K562 (cell line): Measurements from ENCODE around the gene POU2AF1. TPM values are rescaled to one million over a fixed set of nuclear protein-coding genes. Genes with fewer than 3 reads are reported as not detected.

Source experiments
- ATAC-seq: fragments of 200-7000 bp; cut with Tn5 transposase; 3 replicates; pipeline ENCODE4 v1.9.1; 2020; ENCODE audit warnings: moderate library complexity
- BruUV-seq: library from RNA; stranded (reverse); fragments of 400-500 nt; replicated peaks from 2 replicates; lab custom pipeline; 2021; lab: Mats Ljungman, UMichigan
- CTCF ChIA-PET: fragments of 300-600 bp; formaldehyde crosslinking; extraction: SDS; loops from one replicate; lab custom pipeline; 2021; ENCODE audit warnings: low intra/inter-chr PET ratio; lab: Yijun Ruan, JAX
- POLR2A ChIA-PET: fragments of 300-600, 350-650 bp; sonication (Branson Sonifier 250); formaldehyde crosslinking; extraction: SDS; loops from one replicate; lab custom pipeline; 2021; ENCODE audit warnings: antibody characterized with exemption, inconsistent platforms; lab: Yijun Ruan, JAX
- DNase-seq, 4 experiments: peaks; one replicate each; pipeline versions ENCODE4 v3.0.0 to v3.0.0-alpha.2; 2011 to 2018; ENCODE audit warnings: low spot score in 3 of 4, mixed read lengths in 3 of 4; ENCODE audit errors: extremely low read depth in 1 of 4
- FAIRE-seq: peaks from 2 replicates; lab custom pipeline; 2011; peaks lifted over from hg19 to GRCh38; lab: Jason Lieb, UNC
- H2AFZ ChIP-seq: 2 replicates; pipeline ENCODE4 v1.6.0; 2011; ENCODE audit warnings: low read depth, low read length, control low read depth, inconsistent platforms
- H3K27ac ChIP-seq: fragments of 200-600 bp; 3 replicates; pipeline ENCODE4 v1.8.0; 2011; ENCODE audit warnings: low read depth, mild to moderate bottlenecking, control low read depth, inconsistent platforms, low read length, moderate library complexity, mixed read lengths; ENCODE audit errors: extremely low read depth
- H3K27me3 ChIP-seq, 2 experiments: fragments of 300-600 bp in 1 of 2; 2 replicates in 1 of 2; 3 replicates in 1 of 2; pipeline versions ENCODE4 v1.6.0 to v1.8.0; 2011; ENCODE audit warnings: inconsistent platforms in 2 of 2, low read length in 2 of 2, mild to moderate bottlenecking in 1 of 2, mixed read lengths in 1 of 2, moderate library complexity in 1 of 2; ENCODE audit not compliant: control insufficient read depth in 2 of 2, insufficient read depth in 2 of 2
- H3K36me3 ChIP-seq: fragments of 300-600 bp; 3 replicates; pipeline ENCODE4 v1.8.0; 2011; ENCODE audit warnings: mild to moderate bottlenecking, low read length, inconsistent platforms; ENCODE audit not compliant: control insufficient read depth, insufficient read depth
- H3K4me1 ChIP-seq, 2 experiments: fragments of 200-600 bp in 1 of 2; replicated peaks in 1 of 2; 2 replicates in 1 of 2; 3 replicates in 1 of 2; pipeline versions ENCODE4 v1.5.1 to v1.8.0; 2011; ENCODE audit warnings: inconsistent platforms in 2 of 2, low read length in 2 of 2, mild to moderate bottlenecking in 1 of 2, mixed read lengths in 1 of 2, moderate library complexity in 1 of 2; ENCODE audit not compliant: control insufficient read depth in 2 of 2, insufficient read depth in 2 of 2
- H3K4me2 ChIP-seq: 2 replicates; pipeline ENCODE4 v1.6.1; 2011; ENCODE audit warnings: low read length, control low read depth, inconsistent platforms, mixed read lengths; ENCODE audit not compliant: insufficient read depth
- H3K4me3 ChIP-seq: fragments of 200-600 bp; sonication (generic), shearing (Covaris generic); 2 replicates; pipeline ENCODE4 v1.5.1; 2016; ENCODE audit warnings: control low read depth, inconsistent platforms
- H3K79me2 ChIP-seq: fragments of 200-600 bp; 3 replicates; pipeline ENCODE4 v1.8.0; 2011; ENCODE audit warnings: low read length, inconsistent platforms; ENCODE audit not compliant: control insufficient read depth, insufficient read depth
- H3K9ac ChIP-seq, 2 experiments: 2 replicates each; pipeline versions ENCODE4 v1.6.0 to v1.6.1; 2011; ENCODE audit warnings: low read depth in 2 of 2, low read length in 2 of 2, control low read depth in 1 of 2, inconsistent platforms in 1 of 2, mild to moderate bottlenecking in 1 of 2, mixed read lengths in 1 of 2; ENCODE audit not compliant: insufficient read depth in 1 of 2
- H3K9me1 ChIP-seq: one replicate; pipeline ENCODE4 v1.6.0; 2011; ENCODE audit warnings: inconsistent platforms, mild to moderate bottlenecking, low read length, moderate library complexity; ENCODE audit not compliant: control insufficient read depth, insufficient read depth
- H3K9me3 ChIP-seq: replicated peaks from 2 replicates; pipeline ENCODE4 v1.5.1; 2011; ENCODE audit warnings: low read depth, low read length, inconsistent platforms; ENCODE audit not compliant: control insufficient read depth, insufficient read depth
- H4K20me1 ChIP-seq: replicated peaks from 2 replicates; pipeline ENCODE4 v1.6.1; 2011; ENCODE audit warnings: low read length, inconsistent platforms, mixed read lengths; ENCODE audit not compliant: control insufficient read depth, insufficient read depth
- CBFA2T2 ChIP-seq: fragments of 450-650 bp; conservative IDR thresholded peaks from 2 replicates; pipeline ENCODE4 v1.6.1; 2017; ENCODE audit warnings: mild to moderate bottlenecking
- GABPB2 ChIP-seq: fragments of 250-450 bp; sonication (Bioruptor Pico); conservative IDR thresholded peaks from 2 replicates; pipeline ENCODE4 v1.5.1; 2021; ENCODE audit warnings: mild to moderate bottlenecking
- MBD1 ChIP-seq: fragments of 250-450 bp; sonication (Bioruptor Pico); IDR thresholded peaks from 2 replicates; pipeline ENCODE4 v1.8.0; 2022; ENCODE audit warnings: inconsistent platforms
- PHF8 ChIP-seq: fragments of 200-600 bp; sonication (generic); IDR thresholded peaks from 2 replicates; pipeline ENCODE4 v1.6.1; 2012; ENCODE audit warnings: mixed run types, mild to moderate bottlenecking, inconsistent platforms, low read length, moderate library complexity, borderline replicate concordance
- THRAP3 ChIP-seq: fragments of 450-650 bp; IDR thresholded peaks from 2 replicates; pipeline ENCODE4 v1.6.1; 2016; ENCODE audit warnings: mild to moderate bottlenecking, inconsistent platforms, borderline replicate concordance
- ZBTB34 ChIP-seq: fragments of 250-450 bp; sonication (Bioruptor Pico); IDR thresholded peaks from 2 replicates; pipeline ENCODE4 v1.8.0; 2021; ENCODE audit warnings: mild to moderate bottlenecking, moderate library complexity
- ZKSCAN1 ChIP-seq: fragments of 150-350 bp; IDR thresholded peaks from 2 replicates; pipeline ENCODE4 v1.6.1; 2016; ENCODE audit warnings: low read depth, low read length
- WGBS: fragments of 100-300 bp; shearing (Covaris generic); methylation state at CpG from one replicate; pipeline ENCODE4 v1.1.6; 2016; ENCODE audit warnings: low coverage, mixed read lengths; ENCODE audit not compliant: insufficient coverage; ENCODE audit errors: missing lambda C conversion rate; 5-methylcytosine and 5-hydroxymethylcytosine counted together
- in situ Hi-C: fragments of 300-500 bp; cut with MboI; formaldehyde crosslinking; loops from 4 replicates; pipeline ENCODE4 v1.15.0; 2018; ENCODE audit warnings: inconsistent platforms, mixed read lengths
- intact Hi-C: fragments of 100-400 bp; cut with micrococcal nuclease; formaldehyde crosslinking; loops from 2 replicates; pipeline ENCODE4 v1.14.2; 2022
- polyA plus RNA-seq, 8 experiments: library from polyadenylated mRNA; depleted of rRNA in 4 of 8; stranded (reverse) in 5 of 8; unstranded in 3 of 8; fragments of >200 nt; fragmentation: Nextera tagmentation in 2 of 8; fragmentation: Illumina TruSeq in 1 of 8; extraction: Ambion mirVana in 2 of 8; extraction: Trizol in 1 of 8; gene quantifications; 2 replicates each; pipeline versions ENCODE4 v1.2.1 to v1.2.3, GENCODE V29; 2011 to 2014; ENCODE audit warnings: inconsistent platforms in 1 of 8, missing spikeins in 1 of 8
- total RNA-seq, 7 experiments: library from RNA; depleted of rRNA in 6 of 7; stranded (reverse); fragments of >200 nt in 6 of 7; fragmentation: Illumina TruSeq in 2 of 7; extraction: Trizol in 2 of 7; gene quantifications; 2 replicates each; pipeline versions ENCODE4 v1.2.1 to v1.2.3, GENCODE V29; 2011 to 2021; ENCODE audit warnings: low replicate concordance in 1 of 7
- TF ChIP-seq, protein P1 (sequence below): fragments of 250-450 bp; sonication (Bioruptor Pico); IDR thresholded peaks from 2 replicates; pipeline ENCODE4 v1.4.0; 2020
- TF ChIP-seq, protein P2 (sequence below): IDR thresholded peaks from 2 replicates; pipeline ENCODE4 v1.6.1; 2014; ENCODE audit warnings: antibody characterized with exemption

POU2AF1 gene
- total and polyA plus RNA-seq, 9 of the 15 experiments (the other 6 are each of a cell fraction or from before 2014, with no cell fraction given), result 0.09 TPM; not detected in 8

DNA sequence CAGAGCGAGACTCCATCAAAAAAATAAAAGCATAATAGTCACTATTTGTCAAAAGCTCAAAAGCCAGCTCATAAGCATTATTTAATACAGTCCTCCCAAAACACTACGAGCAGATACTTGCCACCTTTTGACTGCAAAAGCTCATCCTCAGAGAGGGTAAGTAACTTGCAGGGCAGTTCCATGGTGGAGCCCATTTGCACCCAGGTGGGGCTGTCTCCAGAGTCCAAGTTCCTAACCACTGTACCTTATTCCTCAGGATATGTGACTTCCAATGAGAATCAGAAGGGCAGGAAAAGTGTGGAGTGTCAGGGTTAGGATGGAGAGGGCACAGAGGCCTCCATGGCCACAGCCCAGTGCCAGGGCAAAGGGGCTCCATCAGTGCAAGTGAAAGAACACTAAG, 28.6 kb upstream of the POU2AF1 start (continued):
- TF ChIP-seq, protein P1, sequence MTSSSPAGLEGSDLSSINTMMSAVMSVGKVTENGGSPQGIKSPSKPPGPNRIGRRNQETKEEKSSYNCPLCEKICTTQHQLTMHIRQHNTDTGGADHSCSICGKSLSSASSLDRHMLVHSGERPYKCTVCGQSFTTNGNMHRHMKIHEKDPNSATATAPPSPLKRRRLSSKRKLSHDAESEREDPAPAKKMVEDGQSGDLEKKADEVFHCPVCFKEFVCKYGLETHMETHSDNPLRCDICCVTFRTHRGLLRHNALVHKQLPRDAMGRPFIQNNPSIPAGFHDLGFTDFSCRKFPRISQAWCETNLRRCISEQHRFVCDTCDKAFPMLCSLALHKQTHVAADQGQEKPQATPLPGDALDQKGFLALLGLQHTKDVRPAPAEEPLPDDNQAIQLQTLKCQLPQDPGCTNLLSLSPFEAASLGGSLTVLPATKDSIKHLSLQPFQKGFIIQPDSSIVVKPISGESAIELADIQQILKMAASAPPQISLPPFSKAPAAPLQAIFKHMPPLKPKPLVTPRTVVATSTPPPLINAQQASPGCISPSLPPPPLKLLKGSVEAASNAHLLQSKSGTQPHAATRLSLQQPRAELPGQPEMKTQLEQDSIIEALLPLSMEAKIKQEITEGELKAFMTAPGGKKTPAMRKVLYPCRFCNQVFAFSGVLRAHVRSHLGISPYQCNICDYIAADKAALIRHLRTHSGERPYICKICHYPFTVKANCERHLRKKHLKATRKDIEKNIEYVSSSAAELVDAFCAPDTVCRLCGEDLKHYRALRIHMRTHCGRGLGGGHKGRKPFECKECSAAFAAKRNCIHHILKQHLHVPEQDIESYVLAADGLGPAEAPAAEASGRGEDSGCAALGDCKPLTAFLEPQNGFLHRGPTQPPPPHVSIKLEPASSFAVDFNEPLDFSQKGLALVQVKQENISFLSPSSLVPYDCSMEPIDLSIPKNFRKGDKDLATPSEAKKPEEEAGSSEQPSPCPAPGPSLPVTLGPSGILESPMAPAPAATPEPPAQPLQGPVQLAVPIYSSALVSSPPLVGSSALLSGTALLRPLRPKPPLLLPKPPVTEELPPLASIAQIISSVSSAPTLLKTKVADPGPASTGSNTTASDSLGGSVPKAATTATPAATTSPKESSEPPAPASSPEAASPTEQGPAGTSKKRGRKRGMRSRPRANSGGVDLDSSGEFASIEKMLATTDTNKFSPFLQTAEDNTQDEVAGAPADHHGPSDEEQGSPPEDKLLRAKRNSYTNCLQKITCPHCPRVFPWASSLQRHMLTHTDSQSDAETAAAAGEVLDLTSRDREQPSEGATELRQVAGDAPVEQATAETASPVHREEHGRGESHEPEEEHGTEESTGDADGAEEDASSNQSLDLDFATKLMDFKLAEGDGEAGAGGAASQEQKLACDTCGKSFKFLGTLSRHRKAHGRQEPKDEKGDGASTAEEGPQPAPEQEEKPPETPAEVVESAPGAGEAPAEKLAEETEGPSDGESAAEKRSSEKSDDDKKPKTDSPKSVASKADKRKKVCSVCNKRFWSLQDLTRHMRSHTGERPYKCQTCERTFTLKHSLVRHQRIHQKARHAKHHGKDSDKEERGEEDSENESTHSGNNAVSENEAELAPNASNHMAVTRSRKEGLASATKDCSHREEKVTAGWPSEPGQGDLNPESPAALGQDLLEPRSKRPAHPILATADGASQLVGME, result no peak

GRCh38 chr11:111406589-111406988, 27.5 kb upstream of the POU2AF1 start:
- no peaks in the 10 kb centered on the region for H3K27me3 ChIP-seq
- H2AFZ ChIP-seq, result no peak overlapping the region
- H3K4me1 ChIP-seq, result no peaks in the 10 kb centered on the region
- WGBS, result 0% methylated on average over 1 of the region's 1 CpG
- BruUV-seq, result no TSS peak
- no peaks in the 10 kb centered on the region for H3K9me1 ChIP-seq
- no peaks in the 10 kb centered on the region for H3K79me2 ChIP-seq
- DNase-seq (no peak), ATAC-seq (no peak), FAIRE-seq (no peak)
- no peak overlapping the region for H3K4me2 ChIP-seq
- no peaks in the 10 kb centered on the region for H4K20me1 ChIP-seq
- no peaks in the 10 kb centered on the region for H3K36me3 ChIP-seq
- no peak overlapping the region for H3K27ac ChIP-seq
- POLR2A ChIA-PET, result no interaction called here
- no peaks in the 10 kb centered on the region for H3K9me3 ChIP-seq
- no peak overlapping the region for H3K9ac ChIP-seq
- in situ Hi-C loops, result no loop called here
- intact Hi-C loops, result no loop called here
- CTCF ChIA-PET, result no interaction called here
- no peak overlapping the region for H3K4me3 ChIP-seq
- TF ChIP-seq MBD1, result no peak
- no peak for TF ChIP-seq THRAP3
- TF ChIP-seq ZBTB34, result no peak
- TF ChIP-seq ZKSCAN1, result no peak
- no peak for TF ChIP-seq PHF8
- TF ChIP-seq CBFA2T2, result no peak
- no peak for TF ChIP-seq GABPB2
- TF ChIP-seq, protein P2, sequence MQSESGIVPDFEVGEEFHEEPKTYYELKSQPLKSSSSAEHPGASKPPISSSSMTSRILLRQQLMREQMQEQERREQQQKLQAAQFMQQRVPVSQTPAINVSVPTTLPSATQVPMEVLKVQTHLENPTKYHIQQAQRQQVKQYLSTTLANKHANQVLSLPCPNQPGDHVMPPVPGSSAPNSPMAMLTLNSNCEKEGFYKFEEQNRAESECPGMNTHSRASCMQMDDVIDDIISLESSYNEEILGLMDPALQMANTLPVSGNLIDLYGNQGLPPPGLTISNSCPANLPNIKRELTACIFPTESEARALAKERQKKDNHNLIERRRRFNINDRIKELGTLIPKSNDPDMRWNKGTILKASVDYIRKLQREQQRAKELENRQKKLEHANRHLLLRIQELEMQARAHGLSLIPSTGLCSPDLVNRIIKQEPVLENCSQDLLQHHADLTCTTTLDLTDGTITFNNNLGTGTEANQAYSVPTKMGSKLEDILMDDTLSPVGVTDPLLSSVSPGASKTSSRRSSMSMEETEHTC, result no peak
